Measurements from ENCODE around the gene LRRC2. TPM values are rescaled to one million over a fixed set of nuclear protein-coding genes. Genes with fewer than 3 reads are reported as not detected.
"Not testable (repeated sequence)": the region's sequence is repeated elsewhere in the genome, so short reads cannot be mapped to it uniquely, and the experiment has no call there.

The LRRC2 gene
- total RNA-seq, 2 donors from 2014 or later, result 0.42 to 0.52 TPM

DNA sequence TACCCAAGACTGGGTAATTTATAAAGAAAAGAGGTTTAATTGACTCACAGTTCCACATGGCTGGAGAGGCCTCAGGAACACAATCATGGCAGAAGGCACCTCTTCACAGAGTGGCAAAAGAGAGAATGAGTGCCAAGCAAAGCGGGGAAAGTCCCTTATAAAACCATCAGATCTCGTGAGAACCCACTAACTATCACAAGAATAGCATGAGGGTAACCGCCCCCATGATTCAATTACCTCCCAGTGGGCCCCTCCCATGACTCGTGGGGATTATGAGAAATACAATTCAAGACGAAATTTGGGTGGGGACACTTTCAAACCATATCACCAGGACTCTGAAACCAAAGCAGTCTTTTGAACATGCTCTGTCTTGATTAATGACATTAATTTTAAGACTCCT is 61.3 kb downstream of the LRRC2 start:
- ATAC-seq (peak; percentile 61), DNase-seq (no peak)
- H3K36me3 Mint-ChIP-seq (ENCODE audit: low read depth), result no peaks in the 10 kb centered on the region
- peaks cover 13% of the 10 kb centered on the region for H3K27me3 Mint-ChIP-seq
- H3K4me3 Mint-ChIP-seq, result no peak overlapping the region
- no peak overlapping the region for H3K27ac Mint-ChIP-seq
- H3K9me3 ChIP-seq (ENCODE audit: control insufficient read depth, low read length, poor library complexity, severe bottlenecking), result no peaks in the 10 kb centered on the region
- peaks cover 4% of the 10 kb centered on the region for H3K4me1 Mint-ChIP-seq

DNA sequence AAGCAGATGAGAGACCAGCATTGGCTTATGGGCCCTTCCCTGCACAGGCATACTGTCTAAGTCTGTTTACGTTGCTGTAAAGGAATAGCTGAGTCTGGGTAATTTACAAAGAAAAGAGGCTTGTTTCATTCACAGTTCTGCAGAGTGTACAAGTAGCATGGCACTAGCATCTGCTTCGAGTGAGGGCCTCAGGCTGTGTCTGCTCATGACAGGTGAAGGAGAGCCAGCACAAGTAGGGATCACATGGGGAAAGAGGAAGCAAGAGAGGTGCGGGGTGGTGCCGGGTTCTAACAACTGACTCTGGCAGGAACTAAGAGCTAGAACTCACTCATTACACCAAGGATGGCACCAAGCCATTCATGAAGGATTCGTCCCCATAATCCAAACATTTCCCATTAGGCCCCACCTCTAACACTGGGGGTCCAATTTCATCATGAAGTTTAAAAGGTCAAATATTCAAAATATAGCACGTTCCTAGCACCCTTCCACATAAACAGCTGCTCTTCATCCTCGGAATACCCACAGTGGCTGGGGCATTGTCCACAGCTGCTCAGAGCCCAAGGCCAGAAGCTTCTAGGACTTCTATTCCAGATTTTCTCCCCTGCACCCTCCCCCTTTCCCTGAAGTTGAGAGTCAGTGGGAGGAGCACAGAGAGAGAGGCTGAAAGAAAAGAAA is 62.8 kb downstream of the LRRC2 start:
- H3K4me3 Mint-ChIP-seq, result no peak overlapping the region
- H3K4me1 Mint-ChIP-seq, result peaks cover 4% of the 10 kb centered on the region
- H3K9me3 ChIP-seq (ENCODE audit: control insufficient read depth, low read length, poor library complexity, severe bottlenecking), result no peaks in the 10 kb centered on the region
- H3K27me3 Mint-ChIP-seq, result peaks cover 12% of the 10 kb centered on the region
- no peak overlapping the region for H3K27ac Mint-ChIP-seq
- no peaks in the 10 kb centered on the region for H3K36me3 Mint-ChIP-seq (ENCODE audit: low read depth)
- DNase-seq (no peak), ATAC-seq (no peak)

DNA sequence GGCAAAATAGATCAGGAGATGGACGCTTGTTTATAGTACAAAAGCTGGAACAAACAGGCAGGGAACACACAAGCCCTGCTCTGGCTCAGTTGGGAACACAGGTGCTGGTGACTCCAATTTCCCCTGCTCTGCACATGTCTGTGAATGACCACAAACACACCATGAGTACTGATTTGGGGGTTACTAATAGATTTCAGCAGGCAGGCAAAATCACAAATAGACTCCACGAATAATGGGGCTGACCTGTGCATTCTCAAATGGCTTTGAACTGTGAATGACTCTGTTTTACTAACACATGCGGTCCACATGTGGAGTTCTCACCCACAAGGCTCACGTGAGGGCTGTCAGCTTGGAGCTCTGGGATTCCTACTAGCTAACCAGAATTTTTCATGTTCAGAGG is 64.4 kb downstream of the LRRC2 start:
- no peaks in the 10 kb centered on the region for H3K36me3 Mint-ChIP-seq (ENCODE audit: low read depth)
- no peak overlapping the region for H3K27ac Mint-ChIP-seq
- H3K4me3 Mint-ChIP-seq, result no peak overlapping the region
- peaks cover 4% of the 10 kb centered on the region for H3K4me1 Mint-ChIP-seq
- no peaks in the 10 kb centered on the region for H3K9me3 ChIP-seq (ENCODE audit: control insufficient read depth, low read length, poor library complexity, severe bottlenecking)
- peaks cover 12% of the 10 kb centered on the region for H3K27me3 Mint-ChIP-seq
- ATAC-seq (no peak), DNase-seq (no peak)

DNA sequence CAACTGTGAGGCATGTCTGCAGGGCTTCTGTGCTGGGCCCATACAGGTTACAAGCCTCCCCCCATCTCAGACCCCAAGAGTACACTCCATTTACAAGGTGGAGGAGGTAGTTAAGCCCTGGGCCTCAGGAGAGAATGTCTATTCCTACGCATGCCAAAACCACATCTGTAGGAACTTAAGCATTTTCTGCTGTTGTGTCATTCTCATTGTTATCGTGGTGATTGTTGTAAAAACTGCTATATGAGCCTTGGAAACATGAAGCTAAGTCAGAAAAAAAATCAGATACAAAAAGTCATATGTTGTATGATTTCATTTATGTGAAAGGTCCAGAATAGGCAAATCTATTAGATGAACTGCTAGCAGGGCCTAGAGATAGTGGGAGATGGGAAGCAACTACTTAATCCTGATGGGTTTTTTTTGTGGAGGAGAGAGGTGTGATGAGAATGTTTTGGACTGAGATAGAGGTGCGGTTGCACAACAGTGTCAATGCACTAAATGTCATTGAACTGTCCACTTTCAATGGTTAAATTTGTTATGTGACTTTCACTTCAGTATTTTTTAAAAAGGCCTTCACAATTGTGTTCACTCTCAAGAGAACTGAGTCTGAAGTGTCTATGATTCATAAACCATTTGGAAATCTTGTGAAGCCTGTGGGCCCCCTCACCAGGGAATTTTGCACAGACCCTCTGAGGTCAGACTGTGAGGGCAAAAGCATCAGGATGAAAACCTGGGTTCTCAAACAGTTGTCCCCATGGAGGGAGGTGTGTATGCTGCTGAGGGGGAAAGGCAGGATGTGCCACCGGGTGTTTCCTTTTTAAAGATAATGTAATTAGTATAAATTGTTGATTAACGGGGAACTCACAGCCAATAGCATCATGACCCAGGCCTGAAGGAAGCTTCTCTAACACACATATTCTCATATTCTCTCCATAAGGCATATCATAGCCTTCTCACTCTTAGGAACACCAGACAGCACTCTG is 65.2 kb downstream of the LRRC2 start:
- H3K4me3 Mint-ChIP-seq, result no peak overlapping the region
- H3K27ac Mint-ChIP-seq, result no peak overlapping the region
- peaks cover 12% of the 10 kb centered on the region for H3K27me3 Mint-ChIP-seq
- DNase-seq (no peak), ATAC-seq (no peak)
- H3K36me3 Mint-ChIP-seq (ENCODE audit: low read depth), result no peaks in the 10 kb centered on the region
- peaks cover 4% of the 10 kb centered on the region for H3K4me1 Mint-ChIP-seq
- no peaks in the 10 kb centered on the region for H3K9me3 ChIP-seq (ENCODE audit: control insufficient read depth, low read length, poor library complexity, severe bottlenecking)

DNA sequence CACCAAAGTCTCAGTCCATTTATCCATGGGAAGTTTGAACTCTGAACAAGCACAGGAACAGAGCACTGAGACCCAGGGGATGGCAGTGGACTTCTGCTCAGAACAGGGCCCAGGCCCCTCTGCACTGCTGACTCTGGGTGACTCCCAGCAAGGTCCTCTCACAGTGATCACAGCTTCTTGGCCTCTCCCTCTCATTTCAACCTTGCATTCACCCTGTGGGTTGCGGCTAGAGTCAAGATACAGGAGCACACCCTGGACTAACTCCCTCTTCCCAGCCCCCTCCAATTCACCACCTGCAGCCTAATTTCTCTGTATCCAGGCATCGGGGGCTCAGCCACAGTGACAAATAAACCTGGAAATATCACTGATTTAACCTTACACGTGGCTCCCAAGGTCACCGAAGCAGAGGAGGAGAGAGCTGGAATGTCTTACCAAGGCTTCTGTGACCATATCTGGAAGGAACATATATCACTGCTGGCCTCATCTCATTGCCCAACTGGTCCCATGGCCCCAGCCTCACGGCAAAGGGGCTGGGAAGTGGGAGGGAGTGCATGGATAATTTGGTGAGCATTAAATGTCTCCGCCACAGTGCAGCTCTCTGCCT is 67.1 kb downstream of the LRRC2 start:
- ATAC-seq (no peak), DNase-seq (no peak)
- H3K4me1 Mint-ChIP-seq, result no peaks in the 10 kb centered on the region
- no peaks in the 10 kb centered on the region for H3K9me3 ChIP-seq (ENCODE audit: control insufficient read depth, low read length, poor library complexity, severe bottlenecking)
- peak overlapping the region; percentile 74 for H3K27ac Mint-ChIP-seq
- no peak overlapping the region for H3K4me3 Mint-ChIP-seq
- no peaks in the 10 kb centered on the region for H3K36me3 Mint-ChIP-seq (ENCODE audit: low read depth)
- H3K27me3 Mint-ChIP-seq, result peaks cover 12% of the 10 kb centered on the region

DNA sequence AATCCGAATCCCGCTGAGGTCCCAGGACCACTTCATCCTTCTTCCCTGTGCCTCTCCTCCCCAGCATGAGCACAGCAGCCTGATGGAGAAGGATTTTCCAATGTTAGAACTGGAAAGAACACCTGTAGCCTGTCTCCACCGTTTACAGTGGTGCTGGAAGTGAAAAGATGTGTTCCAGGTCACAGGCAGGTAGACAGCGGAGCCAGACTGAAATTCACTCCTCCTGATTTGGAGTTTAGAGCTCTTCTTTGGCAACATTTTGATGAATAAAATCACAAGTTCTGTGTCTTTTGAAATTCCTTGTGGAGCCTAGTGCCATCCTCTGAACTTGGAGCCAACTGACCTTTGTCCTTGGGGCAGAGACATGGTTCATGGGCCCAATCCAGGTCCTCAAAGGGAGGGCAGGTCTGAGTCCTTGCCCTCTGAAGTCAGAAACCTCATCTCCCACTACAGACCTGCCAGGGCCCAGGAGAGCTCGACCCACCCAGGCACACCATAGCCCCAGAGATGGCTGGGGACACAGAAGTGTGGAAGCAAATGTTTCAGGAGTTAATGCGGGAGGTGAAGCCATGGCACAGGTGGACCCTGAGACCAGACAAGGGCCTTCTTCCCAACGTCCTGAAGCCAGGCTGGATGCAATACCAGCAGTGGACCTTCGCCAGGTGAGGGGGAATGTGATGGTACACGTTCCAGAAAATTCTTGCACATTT is 68.4 kb downstream of the LRRC2 start, which contains the start of gene RTP3:
TSS of gene RTP3 (plus strand) at position 421 of the 710 bp plus-strand sequence. CDS start at position 508, 87 bp downstream.
- Mint-ChIP-seq H3K27ac (peak within 1 kb of the TSS; percentile 74), H3K4me1 (no peaks in the 10 kb centered on the region), H3K4me3 (no peak within 1 kb of the TSS), H3K27me3 (peaks cover 12% of the 10 kb centered on the region), H3K36me3 (ENCODE audit: low read depth) (no peaks in the 10 kb centered on the region)
- ATAC-seq (no peak), DNase-seq (no peak)
- H3K9me3 ChIP-seq (ENCODE audit: control insufficient read depth, low read length, poor library complexity, severe bottlenecking), result no peaks in the 10 kb centered on the region

DNA sequence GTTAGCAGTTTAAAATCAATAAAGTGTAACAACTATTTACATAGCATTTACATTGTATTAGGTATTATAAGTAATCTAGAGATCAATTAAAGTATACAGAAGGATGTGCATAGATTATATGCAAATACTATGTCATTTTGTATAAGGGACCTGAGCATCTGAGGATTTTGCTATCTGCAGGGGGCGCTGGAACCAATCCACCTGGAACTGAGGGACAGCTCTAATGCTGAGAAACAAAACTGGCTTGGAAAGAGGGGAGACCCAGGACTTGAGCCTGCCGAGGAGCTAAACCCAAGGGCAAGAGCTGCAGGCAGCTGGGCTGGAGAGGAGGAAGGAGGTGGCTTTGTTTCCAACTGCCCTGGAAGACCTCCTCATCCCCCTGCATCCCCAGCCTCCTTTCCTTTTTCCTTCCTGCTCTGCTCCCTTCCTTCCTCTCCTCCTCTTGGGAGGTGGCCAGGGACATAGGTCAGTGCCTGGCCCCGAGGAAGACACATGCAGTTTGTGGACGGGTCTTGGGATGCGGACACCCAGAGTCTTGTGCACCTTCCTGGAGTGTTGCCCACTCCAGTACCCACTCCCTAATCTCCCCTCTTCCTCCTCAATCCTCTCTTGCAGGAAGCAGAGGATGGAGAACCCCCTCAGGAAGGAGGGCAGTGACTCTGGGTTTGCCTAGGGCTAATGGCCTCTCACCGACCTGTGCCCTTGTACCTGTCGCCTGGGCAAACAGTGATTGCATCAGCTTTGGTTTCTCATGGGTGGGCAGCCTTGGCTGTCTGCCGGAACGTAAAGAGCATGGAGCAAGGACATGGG is 69.2 kb downstream of the LRRC2 start:
- Mint-ChIP-seq H3K36me3 (ENCODE audit: low read depth) (no peaks in the 10 kb centered on the region), H3K4me3 (no peak overlapping the region), H3K4me1 (peaks cover under 1% of the 10 kb centered on the region), H3K27me3 (peaks cover 12% of the 10 kb centered on the region), H3K27ac (no peak overlapping the region)
- DNase-seq (peak in 2 of 3 donors; percentile 25 to 41), ATAC-seq (peak; percentile 66)
- H3K9me3 ChIP-seq (ENCODE audit: control insufficient read depth, low read length, poor library complexity, severe bottlenecking), result no peaks in the 10 kb centered on the region

DNA sequence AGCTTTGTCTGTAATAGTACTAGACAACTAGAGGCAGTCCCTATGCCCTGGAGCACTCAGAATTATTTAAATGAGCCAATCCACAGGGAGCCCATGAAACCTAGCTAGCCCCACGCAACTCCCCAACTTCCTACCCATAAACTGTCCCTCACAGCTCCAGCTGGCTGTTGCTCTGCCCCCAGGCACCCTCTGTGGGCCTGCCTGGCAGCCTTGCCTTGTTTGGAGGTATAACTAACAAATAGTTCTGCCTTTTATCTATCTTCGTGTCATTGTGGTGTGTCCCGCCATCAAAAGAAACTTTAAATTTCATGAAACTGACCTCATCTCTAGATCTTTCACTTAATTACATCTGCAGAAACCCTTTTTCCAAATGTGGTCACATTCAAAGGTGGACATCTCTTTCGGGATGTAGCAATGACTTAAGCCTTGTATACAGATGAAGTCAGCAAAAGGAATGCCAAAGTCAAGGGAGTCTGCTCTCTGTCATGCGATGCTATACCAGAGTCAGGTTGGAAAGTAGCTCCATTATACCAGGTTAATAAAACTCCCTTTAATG is 70.1 kb downstream of the LRRC2 start:
- ATAC-seq, result no peak
- H3K36me3 Mint-ChIP-seq (ENCODE audit: low read depth), result no peaks in the 10 kb centered on the region
- H3K4me3 Mint-ChIP-seq, result no peak overlapping the region

DNA sequence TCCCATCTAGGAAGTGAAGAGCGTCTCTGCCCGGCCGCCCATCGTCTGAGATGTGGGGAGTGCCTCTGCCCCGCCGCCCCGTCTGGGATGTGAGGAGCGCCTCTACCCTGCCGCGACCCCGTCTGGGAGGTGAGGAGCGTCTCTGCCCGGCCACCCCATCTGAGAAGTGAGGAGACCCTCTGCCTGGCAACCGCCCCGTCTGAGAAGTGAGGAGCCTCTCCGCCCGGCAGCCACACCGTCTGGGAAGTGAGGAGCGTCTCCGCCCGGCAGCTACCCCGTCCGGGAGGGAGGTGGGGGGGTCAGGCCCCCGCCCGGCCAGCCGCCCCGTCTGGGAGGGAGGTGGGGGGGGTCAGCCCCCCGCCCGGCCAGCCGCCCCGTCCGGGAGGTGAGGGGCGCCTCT is 71.6 kb downstream of the LRRC2 start:
- not testable (repeated sequence) for H3K4me3 Mint-ChIP-seq; DNase-seq; H3K27me3 Mint-ChIP-seq; H3K4me1 Mint-ChIP-seq; H3K9me3 ChIP-seq (ENCODE audit: control insufficient read depth, low read length, poor library complexity, severe bottlenecking); H3K36me3 Mint-ChIP-seq (ENCODE audit: low read depth); ATAC-seq; H3K27ac Mint-ChIP-seq

More for the DNA sequence above, 70.1 kb downstream of the LRRC2 start:
- H3K27ac Mint-ChIP-seq, result no peak overlapping the region
- no peaks in the 10 kb centered on the region for H3K9me3 ChIP-seq (ENCODE audit: control insufficient read depth, low read length, poor library complexity, severe bottlenecking)
- no peak for DNase-seq
- H3K27me3 Mint-ChIP-seq, result peaks cover 12% of the 10 kb centered on the region
- peaks cover 2% of the 10 kb centered on the region for H3K4me1 Mint-ChIP-seq

DNA sequence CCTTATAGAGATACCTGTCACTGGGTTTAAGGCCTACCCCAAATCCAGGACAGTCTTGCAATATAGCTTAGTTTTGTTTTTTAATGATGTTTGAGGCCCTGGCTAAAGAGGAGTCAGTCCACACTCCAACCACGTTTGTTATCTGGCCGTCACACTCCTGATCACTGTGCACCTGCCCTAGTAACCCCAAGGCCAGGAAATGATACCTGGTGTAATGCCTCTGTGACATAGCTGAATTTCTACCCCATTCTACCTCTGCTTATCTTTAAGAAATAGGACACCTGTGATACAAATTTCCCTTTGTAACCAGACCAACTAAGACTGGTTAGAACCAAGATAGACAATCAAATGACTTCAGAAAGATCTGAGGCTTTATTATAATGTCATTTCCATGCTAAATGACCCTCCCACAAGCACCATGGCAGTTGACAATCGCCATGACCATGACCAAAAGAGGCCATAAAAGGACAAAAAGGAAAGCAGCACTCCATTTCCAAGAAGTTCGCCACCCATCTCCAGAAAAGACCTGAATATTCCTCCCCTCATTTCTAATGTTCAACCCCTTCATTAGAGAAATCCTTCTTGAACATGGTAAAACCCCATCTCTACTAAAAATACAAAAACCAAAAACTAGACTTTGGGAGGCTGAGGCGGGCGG is 73.1 kb downstream of the LRRC2 start:
- ATAC-seq (no peak), DNase-seq (no peak)
- H3K4me3 Mint-ChIP-seq, result no peak overlapping the region
- no peaks in the 10 kb centered on the region for H3K9me3 ChIP-seq (ENCODE audit: control insufficient read depth, low read length, poor library complexity, severe bottlenecking)
- H3K27ac Mint-ChIP-seq, result peak overlapping the region; percentile 53
- no peaks in the 10 kb centered on the region for H3K36me3 Mint-ChIP-seq (ENCODE audit: low read depth)
- peaks cover 9% of the 10 kb centered on the region for H3K4me1 Mint-ChIP-seq
- no peaks in the 10 kb centered on the region for H3K27me3 Mint-ChIP-seq

DNA sequence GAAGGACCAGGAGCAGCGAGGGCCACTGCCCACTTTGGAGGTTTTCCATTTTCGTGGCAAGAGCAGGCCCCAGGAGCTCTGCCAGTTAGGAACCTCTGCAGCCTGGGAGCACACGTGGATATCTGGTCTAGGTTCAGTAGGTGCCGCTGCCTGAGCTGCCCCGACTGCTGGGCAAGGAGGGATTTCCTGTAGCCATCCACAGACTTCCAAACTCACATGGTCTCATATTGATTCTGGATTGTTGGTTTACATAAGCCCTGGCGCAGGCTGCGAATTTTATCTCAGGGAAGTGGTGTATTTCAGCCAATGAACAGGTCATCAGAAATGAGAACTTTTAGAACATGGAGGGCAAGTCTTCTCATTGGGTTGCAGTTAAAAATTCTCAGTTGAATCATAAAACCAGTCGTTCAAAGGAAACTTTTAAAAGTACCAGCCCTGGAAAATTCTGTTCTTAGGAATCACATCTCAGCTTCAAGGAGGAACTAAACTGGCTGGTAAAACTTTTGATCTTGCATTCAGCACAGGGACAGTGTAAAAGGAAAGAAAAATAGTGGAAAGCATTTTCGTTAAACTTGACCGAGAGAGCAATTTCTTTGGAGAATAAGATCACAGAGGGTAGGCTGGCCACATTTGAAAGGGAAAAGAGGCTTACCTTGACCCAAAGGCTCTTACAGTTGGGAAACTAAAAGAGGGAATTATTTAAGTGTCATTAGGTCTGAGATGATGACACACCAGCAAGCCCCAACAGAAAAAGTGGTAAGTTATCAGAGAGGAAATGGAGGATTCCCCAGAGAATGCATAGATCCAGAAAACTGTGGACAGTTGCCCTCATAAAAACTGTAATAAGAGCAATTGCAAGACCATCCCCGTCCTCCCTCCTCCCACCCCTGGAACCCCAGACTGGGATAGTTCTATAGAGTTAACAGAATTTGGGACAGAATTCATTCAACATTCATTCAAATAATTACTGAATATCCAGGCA is 74.7 kb downstream of the LRRC2 start:
- H3K27ac Mint-ChIP-seq, result peak overlapping the region; percentile 77
- H3K4me1 Mint-ChIP-seq, result peaks cover 9% of the 10 kb centered on the region
- no peak overlapping the region for H3K4me3 Mint-ChIP-seq
- ATAC-seq (no peak), DNase-seq (no peak)
- H3K36me3 Mint-ChIP-seq (ENCODE audit: low read depth), result no peaks in the 10 kb centered on the region
- no peaks in the 10 kb centered on the region for H3K9me3 ChIP-seq (ENCODE audit: control insufficient read depth, low read length, poor library complexity, severe bottlenecking)
- H3K27me3 Mint-ChIP-seq, result no peaks in the 10 kb centered on the region
